GM18508 (cell line): ENCODE measurements around the gene CDC37.

ENCODE experiments used
- ATAC-seq: cut with Tn5 transposase; IDR thresholded peaks from one replicate; pipeline ENCODE4 v1.9.1; 2021; ENCODE audit warnings: moderate number of reproducible peaks; ENCODE audit not compliant: insufficient read depth, unreplicated experiment

CDC37 gene

GRCh38 chr19:10403137-10404021 lies at the start of gene CDC37:
CDC37 (minus strand) TSS chr19:10403542; CDS start chr19:10403479, 63 bp downstream.
- peak; percentile 66 for ATAC-seq

GRCh38 chr19:10450853-10451609 lies 47.7 kb upstream of the CDC37 start:
- no peak for ATAC-seq

GRCh38 chr19:10450191-10450852 lies 47.0 kb upstream of the CDC37 start:
- no peak for ATAC-seq

DNA sequence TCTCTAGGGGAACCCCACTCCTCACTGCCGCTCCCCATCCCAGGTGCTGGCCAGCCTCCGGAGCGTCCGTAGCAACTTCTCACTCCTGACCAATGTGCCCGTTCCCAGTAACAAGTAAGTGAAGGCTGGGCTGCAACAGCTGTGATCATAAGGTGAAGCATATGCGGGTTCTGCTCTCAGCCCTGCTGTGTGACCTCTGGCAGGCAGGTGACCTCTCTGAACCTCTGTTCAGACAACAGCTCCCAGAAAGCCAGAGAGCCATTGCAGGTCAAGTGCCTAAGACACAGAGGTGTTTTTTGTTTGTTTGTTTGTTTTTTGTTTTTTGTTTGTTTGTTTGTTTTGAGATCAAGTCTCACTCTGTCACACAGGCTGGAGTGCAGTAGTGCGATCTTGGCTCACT lies 45.7 kb upstream of the CDC37 start:
- no peak for ATAC-seq

- ATAC-seq, result no peak
These were observed 39.4 kb upstream of the CDC37 start for GRCh38 chr19:10442698-10443097.

DNA sequence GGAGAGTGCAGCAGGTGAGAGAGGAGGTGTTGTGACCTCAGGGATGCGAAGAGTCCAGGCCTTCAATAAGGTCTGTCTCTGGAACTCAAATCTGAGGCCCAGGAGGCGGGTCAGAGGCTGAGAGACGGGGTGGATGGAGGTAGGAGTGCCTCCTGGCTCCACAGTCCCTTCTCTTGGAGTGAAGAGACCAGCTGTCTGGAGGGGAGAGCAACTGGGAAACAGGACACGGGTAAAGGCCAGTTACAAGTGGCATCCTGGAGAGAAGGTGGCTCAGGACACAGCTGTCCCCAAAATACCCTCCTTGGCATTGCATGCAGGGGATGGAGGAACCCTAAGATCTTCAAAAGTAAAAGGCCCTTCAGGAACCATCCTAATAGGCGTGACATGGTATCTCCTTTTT lies 36.2 kb upstream of the CDC37 start:
- ATAC-seq, result no peak

- ATAC-seq, result no peak
These were observed 29.8 kb upstream of the CDC37 start for GRCh38 chr19:10433131-10433536.

DNA sequence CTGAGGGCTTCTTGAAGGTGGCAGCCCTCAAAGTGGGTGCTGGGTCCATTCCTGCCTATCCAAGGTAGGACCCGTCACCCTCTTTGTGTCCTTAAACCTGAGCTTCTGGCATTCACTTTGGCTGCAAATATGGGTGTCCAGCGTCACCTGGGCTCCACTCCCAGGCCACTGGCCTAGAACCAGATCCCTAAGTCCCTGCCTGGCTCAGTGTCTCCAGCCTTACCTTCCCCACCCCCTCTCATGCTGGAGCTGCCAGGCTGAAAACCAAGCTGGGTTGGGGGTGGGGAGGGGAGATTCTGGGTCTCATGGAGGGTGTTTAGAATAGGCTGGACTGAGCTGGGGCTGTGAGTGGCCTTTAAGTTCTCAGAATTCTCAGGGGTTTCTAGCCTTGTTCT lies 29.4 kb upstream of the CDC37 start:
- ATAC-seq, result no peak

DNA sequence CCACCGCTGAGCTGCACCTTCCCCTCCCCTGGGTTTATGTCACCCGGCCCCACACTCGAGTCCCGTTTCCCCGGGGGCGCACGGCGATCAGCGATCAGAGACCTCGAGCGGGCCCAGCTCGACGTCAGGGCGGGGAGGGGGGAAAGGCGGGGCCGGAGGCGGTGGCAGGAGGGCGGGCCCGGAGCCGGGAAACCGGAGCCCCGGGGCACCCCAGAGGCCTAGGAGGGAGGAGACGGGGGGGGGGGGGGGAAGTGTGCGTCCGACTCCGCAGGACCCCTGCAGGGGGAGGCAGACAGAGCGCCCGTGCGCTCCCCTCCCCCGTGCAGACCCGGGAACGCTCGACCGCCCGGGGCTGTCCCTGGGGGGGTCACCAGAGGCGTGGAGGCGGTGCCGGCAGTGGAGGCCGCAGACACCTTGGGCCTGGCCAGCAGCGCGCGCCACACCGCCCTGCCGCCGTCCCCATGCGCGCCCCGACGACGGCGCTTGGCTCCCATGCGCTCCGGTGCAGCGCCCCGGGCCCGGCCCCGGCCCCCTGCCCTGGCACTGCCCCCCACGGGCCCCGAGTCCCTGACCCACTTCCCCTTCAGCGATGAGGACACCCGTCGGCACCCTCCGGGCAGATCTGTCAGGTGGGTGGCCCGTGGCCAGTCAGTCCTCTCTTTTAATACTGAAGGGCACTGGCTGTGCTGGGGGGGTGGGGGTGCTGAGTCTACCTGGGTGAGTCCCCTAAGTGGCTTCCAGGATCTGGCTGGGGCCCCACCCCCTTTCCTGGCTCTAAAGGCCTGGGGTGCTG lies 28.8 kb upstream of the CDC37 start:
- ATAC-seq, result no peak

- no peak for ATAC-seq
These were observed 28.1 kb upstream of the CDC37 start for GRCh38 chr19:10431254-10431942.

DNA sequence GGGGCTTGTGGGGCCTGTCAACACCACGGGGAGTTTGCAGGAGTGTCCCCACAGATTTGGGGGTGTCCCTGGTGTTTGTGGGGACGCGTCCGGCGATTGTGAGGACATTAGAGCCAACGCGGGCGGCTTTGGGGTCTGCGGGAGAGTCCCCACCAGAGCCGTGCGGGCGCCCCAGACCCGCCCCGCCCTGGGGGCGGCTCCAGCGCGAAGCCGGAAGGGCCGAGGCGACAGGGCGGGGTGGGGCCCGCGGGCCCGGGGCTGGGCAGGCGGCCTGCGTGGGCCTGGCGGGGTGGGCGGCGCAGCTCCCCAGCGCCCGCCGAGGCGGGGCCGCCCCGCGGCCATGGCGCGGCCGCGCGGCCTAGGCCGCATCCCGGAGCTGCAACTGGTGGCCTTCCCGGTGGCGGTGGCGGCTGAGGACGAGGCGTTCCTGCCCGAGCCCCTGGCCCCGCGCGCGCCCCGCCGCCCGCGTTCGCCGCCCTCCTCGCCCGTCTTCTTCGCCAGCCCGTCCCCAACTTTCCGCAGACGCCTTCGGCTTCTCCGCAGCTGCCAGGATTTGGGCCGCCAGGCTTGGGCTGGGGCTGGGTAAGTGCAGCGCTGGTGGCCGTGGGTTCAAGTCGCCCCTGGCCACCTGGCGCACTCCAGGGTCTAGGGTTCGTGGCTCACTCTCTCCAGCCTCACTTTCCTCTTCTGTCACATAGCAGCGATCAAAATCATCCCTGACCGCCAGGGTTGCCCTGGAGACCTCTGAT lies 27.3 kb upstream of the CDC37 start:
- ATAC-seq, result no peak

DNA sequence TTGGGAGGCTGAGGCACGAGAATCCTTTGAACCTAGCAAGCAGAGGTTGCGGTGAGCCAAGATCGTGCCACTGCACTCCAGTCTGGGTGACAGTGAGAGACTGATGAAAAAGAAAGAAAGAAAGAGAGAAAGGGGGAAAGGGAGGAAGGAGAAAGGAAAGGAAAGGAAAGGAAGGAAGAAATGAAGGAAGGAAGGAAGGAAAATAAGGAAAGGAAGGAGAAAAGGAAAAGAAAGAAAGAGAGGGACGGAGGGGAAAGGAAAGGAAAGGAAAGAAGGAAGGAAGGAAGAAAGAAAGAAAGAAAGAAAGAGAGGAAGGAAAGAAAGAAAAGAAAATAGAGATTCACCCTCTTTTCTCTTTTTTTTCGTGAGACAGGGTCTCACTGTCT lies 25.6 kb upstream of the CDC37 start:
- ATAC-seq, result no peak

- no peak for ATAC-seq
These were observed 23.8 kb upstream of the CDC37 start for GRCh38 chr19:10427169-10427568.

GRCh38 chr19:10424011-10424637 lies 20.8 kb upstream of the CDC37 start:
- no peak for ATAC-seq

DNA sequence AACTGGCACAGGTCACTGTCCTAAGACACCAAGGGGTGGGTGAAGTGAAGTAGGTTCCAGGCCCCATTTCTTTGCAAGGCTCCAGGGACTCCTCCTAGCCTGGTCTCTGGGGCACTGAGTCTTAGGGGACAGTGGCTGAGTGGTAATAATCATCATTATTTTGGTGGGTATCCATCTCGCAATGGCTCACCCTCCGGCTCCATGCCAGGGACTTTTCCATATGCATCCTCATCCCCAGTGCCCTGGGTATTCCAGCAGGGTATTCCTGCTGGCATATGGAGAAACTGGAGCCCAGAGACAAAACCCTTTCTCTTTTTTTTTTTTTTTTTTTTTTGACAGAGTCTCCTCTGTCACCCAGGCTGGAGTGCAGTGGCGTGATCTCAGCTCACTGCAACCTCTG lies 19.5 kb upstream of the CDC37 start:
- no peak for ATAC-seq

GRCh38 chr19:10422046-10422461 lies 18.7 kb upstream of the CDC37 start:
- ATAC-seq, result no peak

GRCh38 chr19:10421240-10422045 lies 18.1 kb upstream of the CDC37 start:
- no peak for ATAC-seq
